HepG2 (cell line): ENCODE results near the gene DOCK4. TPM values are rescaled to one million over a fixed set of nuclear protein-coding genes. Genes with fewer than 3 reads are reported as not detected.

ENCODE experiments used
- ATF6 ChIP-seq: sonication (generic); formaldehyde crosslinking; conservative IDR thresholded peaks from 2 replicates; pipeline ENCODE4 v1.4.0; 2020; ENCODE audit warnings: missing genetic modification reagents
- BRF2 ChIP-seq: sonication (generic); formaldehyde crosslinking; IDR thresholded peaks from 2 replicates; pipeline ENCODE4 v1.8.1; 2022; ENCODE audit warnings: mild to moderate bottlenecking, missing genetic modification reagents
- GABPA ChIP-seq, 2 experiments: IDR thresholded peaks; 2 replicates each; pipeline ENCODE4 v1.6.1; 2011 to 2016; ENCODE audit warnings: low read depth in 2 of 2, low read length in 1 of 2, missing biosample characterization in 1 of 2, missing genetic modification characterization in 1 of 2
- GATA4 ChIP-seq: sonication (generic); IDR thresholded peaks from 2 replicates; pipeline ENCODE4 v1.6.1; 2016; ENCODE audit warnings: antibody characterized with exemption, low read depth, borderline replicate concordance
- GFI1 ChIP-seq: sonication (generic); formaldehyde crosslinking; IDR thresholded peaks from 2 replicates; pipeline ENCODE4 v1.5.0; 2020; ENCODE audit warnings: missing genetic modification reagents, mild to moderate bottlenecking, borderline replicate concordance
- GZF1 ChIP-seq: sonication (generic); formaldehyde crosslinking; IDR thresholded peaks from 2 replicates; pipeline ENCODE4 v1.5.1; 2020; ENCODE audit warnings: mild to moderate bottlenecking, missing genetic modification reagents
- HIVEP1 ChIP-seq: sonication (generic); formaldehyde crosslinking; IDR thresholded peaks from 2 replicates; pipeline ENCODE4 v1.4.0; 2020; ENCODE audit warnings: mild to moderate bottlenecking, missing genetic modification reagents
- HOXD1 ChIP-seq: sonication (generic); formaldehyde crosslinking; IDR thresholded peaks from 2 replicates; pipeline ENCODE4 v1.5.0; 2020; ENCODE audit warnings: missing genetic modification reagents
- MAF1 ChIP-seq: sonication (generic); formaldehyde crosslinking; IDR thresholded peaks from 2 replicates; pipeline ENCODE4 v1.5.0; 2020; ENCODE audit warnings: missing genetic modification reagents, borderline replicate concordance
- NFYB ChIP-seq: sonication (generic); formaldehyde crosslinking; IDR thresholded peaks from 2 replicates; pipeline ENCODE4 v1.4.0; 2020; ENCODE audit warnings: missing genetic modification reagents
- NKX3-1 ChIP-seq: sonication (generic); formaldehyde crosslinking; IDR thresholded peaks from 2 replicates; pipeline ENCODE4 v1.5.0; 2020; ENCODE audit warnings: missing genetic modification reagents
- PHB2 ChIP-seq: fragments of 450-650 bp; IDR thresholded peaks from 2 replicates; pipeline ENCODE4 v1.6.1; 2018; ENCODE audit not compliant: partially characterized antibody
- RARA ChIP-seq: IDR thresholded peaks from 2 replicates; pipeline ENCODE4 v1.6.1; 2016; ENCODE audit warnings: missing genetic modification reagents, missing compliant biosample characterization
- RXRA ChIP-seq: sonication (generic); formaldehyde crosslinking; IDR thresholded peaks from 2 replicates; pipeline ENCODE4 v1.5.1; 2020; ENCODE audit warnings: missing genetic modification reagents
- SNAPC5 ChIP-seq: sonication (generic); formaldehyde crosslinking; IDR thresholded peaks from 2 replicates; pipeline ENCODE4 v1.8.1; 2023; ENCODE audit warnings: mild to moderate bottlenecking, missing genetic modification reagents, borderline replicate concordance
- ZC3H4 ChIP-seq: sonication (generic); formaldehyde crosslinking; IDR thresholded peaks from 2 replicates; pipeline ENCODE4 v1.4.0; 2020; ENCODE audit warnings: missing genetic modification reagents, borderline replicate concordance
- ZFP37 ChIP-seq: sonication (generic); formaldehyde crosslinking; IDR thresholded peaks from 2 replicates; pipeline ENCODE4 v1.4.0; 2020; ENCODE audit warnings: missing genetic modification reagents, borderline replicate concordance
- ZKSCAN5 ChIP-seq: sonication (generic); formaldehyde crosslinking; IDR thresholded peaks from 2 replicates; pipeline ENCODE4 v1.5.1; 2020; ENCODE audit warnings: mild to moderate bottlenecking, missing genetic modification reagents
- ZMAT3 ChIP-seq: sonication (generic); formaldehyde crosslinking; conservative IDR thresholded peaks from 2 replicates; pipeline ENCODE4 v1.7.0; 2021; ENCODE audit warnings: missing genetic modification reagents
- ZNF24 ChIP-seq: fragments of 450-650 bp; IDR thresholded peaks from 2 replicates; pipeline ENCODE4 v1.6.1; 2017; ENCODE audit warnings: antibody characterized with exemption, mild to moderate bottlenecking
- ZNF432 ChIP-seq: sonication (generic); formaldehyde crosslinking; IDR thresholded peaks from 2 replicates; pipeline ENCODE4 v1.5.0; 2020; ENCODE audit warnings: missing genetic modification reagents, mild to moderate bottlenecking, borderline replicate concordance
- ZNF512 ChIP-seq: sonication (generic); formaldehyde crosslinking; IDR thresholded peaks from 2 replicates; pipeline ENCODE4 v1.4.0; 2020; ENCODE audit warnings: mild to moderate bottlenecking, missing genetic modification reagents
- ZNF580 ChIP-seq: IDR thresholded peaks from 2 replicates; pipeline ENCODE4 v1.6.1; 2016; ENCODE audit warnings: low read depth, borderline replicate concordance
- ZNF777 ChIP-seq: sonication (generic); formaldehyde crosslinking; IDR thresholded peaks from 2 replicates; pipeline ENCODE4 v1.4.0; 2020; ENCODE audit warnings: missing genetic modification reagents
- ZNF878 ChIP-seq: sonication (generic); formaldehyde crosslinking; IDR thresholded peaks from 2 replicates; pipeline ENCODE4 v1.8.1; 2023; ENCODE audit warnings: mild to moderate bottlenecking, missing genetic modification reagents, moderate library complexity
- polyA plus RNA-seq, 8 experiments: library from polyadenylated mRNA; depleted of rRNA in 3 of 8; stranded (reverse) in 7 of 8; unstranded in 1 of 8; fragments of >200 nt; fragmentation: Illumina TruSeq in 4 of 8; extraction: Trizol in 4 of 8; gene quantifications; 2 replicates each; pipeline versions ENCODE4 v1.2.1 to v1.2.3, GENCODE V29; 2011 to 2016; ENCODE audit warnings: low read depth in 4 of 8, missing spikeins in 1 of 8, mixed read lengths in 1 of 8; ENCODE audit not compliant: insufficient read depth in 1 of 8
- total RNA-seq, 5 experiments: library from RNA; depleted of rRNA; stranded (reverse); fragments of >200 nt; fragmentation: Illumina TruSeq; extraction: Trizol; gene quantifications; 2 replicates each; pipeline ENCODE4 v1.2.3, GENCODE V29; 2016; ENCODE audit warnings: low read depth in 1 of 5

Gene DOCK4
- total and polyA plus RNA-seq, 2 of the 13 experiments (the other 11 are each of a cell fraction or from before 2014, with no cell fraction given) = 13.5 to 17.4 TPM

- TF ChIP-seq PHB2 = no peak
- TF ChIP-seq SNAPC5 (CRISPR knock-in tag) = no peak
- peak; percentile 56; the same call in 1 of the 2 replicates for TF ChIP-seq GFI1 (CRISPR knock-in tag)
- TF ChIP-seq RARA = peak; percentile 63
- TF ChIP-seq ZNF777 = no peak
- peak; percentile 57; the same call in 1 of the 2 replicates for TF ChIP-seq ZNF580 (CRISPR knock-in tag)
- TF ChIP-seq GATA4 = no peak; the same call in 1 of the 2 replicates
- no peak for TF ChIP-seq ZNF24
- TF ChIP-seq ZKSCAN5 (CRISPR knock-in tag) = no peak
- TF ChIP-seq HOXD1 (CRISPR knock-in tag) = no peak
- no peak for TF ChIP-seq NKX3-1
- TF ChIP-seq RXRA (CRISPR knock-in tag) = no peak
- no peak for TF ChIP-seq ZNF432
- TF ChIP-seq NFYB (CRISPR knock-in tag) = no peak
- TF ChIP-seq GABPA (IDR thresholded peaks at IDR 0.05; ENCODE audit: low read depth, low read length) = no peak
- TF ChIP-seq GABPA (CRISPR knock-in tag; IDR thresholded peaks at IDR 0.05; ENCODE audit: low read depth) = no peak
- TF ChIP-seq GZF1 (CRISPR knock-in tag) = no peak
- TF ChIP-seq ATF6 (CRISPR knock-in tag) = no peak
- no peak for TF ChIP-seq ZNF512 (CRISPR knock-in tag)
- TF ChIP-seq ZMAT3 (CRISPR knock-in tag) = no peak
- no peak for TF ChIP-seq ZC3H4 (CRISPR knock-in tag)
- TF ChIP-seq ZFP37 = no peak
- peak; percentile 82; the same call in 1 of the 2 replicates for TF ChIP-seq ZNF878 (CRISPR knock-in tag)
- TF ChIP-seq MAF1 (CRISPR knock-in tag) = no peak
- no peak for TF ChIP-seq BRF2
- no peak for TF ChIP-seq HIVEP1
These were observed 119.5 kb downstream of the DOCK4 start (continued) for GRCh38 chr7:112086496-112087254.
